Measurements from ENCODE around the gene RPP40. TPM values are rescaled to one million over a fixed set of nuclear protein-coding genes. Genes with fewer than 3 reads are reported as not detected.
"Not testable (repeated sequence)": the region's sequence is repeated elsewhere in the genome, so short reads cannot be mapped to it uniquely, and the experiment has no call there.

RPP40 gene
- total RNA-seq, 1 donor from 2014 or later: 8.5 TPM

DNA sequence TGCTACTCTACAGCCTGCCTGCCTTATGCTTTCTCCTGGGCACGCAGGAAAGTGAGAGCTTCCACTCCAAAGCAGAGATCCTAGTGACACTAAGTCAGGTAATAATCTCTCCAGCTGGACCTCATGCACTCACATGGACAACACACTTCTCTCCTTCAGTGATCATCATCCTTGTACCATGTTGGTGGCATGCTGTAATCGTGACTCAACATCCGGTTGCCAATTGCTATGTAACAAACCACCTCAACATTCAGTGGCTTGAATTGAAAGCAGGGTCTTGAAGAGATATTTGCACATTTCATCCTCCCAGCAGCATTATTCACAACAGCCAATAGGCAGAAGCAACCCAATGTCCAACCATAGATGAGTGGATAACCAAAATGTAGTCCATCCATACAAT is 41.0 kb upstream of the RPP40 start:
- DNase-seq (ENCODE audit: low read depth): no peak
- no peak overlapping the region for H3K4me3 ChIP-seq (ENCODE audit: low read depth, low read length)
- TF ChIP-seq, protein P1, sequence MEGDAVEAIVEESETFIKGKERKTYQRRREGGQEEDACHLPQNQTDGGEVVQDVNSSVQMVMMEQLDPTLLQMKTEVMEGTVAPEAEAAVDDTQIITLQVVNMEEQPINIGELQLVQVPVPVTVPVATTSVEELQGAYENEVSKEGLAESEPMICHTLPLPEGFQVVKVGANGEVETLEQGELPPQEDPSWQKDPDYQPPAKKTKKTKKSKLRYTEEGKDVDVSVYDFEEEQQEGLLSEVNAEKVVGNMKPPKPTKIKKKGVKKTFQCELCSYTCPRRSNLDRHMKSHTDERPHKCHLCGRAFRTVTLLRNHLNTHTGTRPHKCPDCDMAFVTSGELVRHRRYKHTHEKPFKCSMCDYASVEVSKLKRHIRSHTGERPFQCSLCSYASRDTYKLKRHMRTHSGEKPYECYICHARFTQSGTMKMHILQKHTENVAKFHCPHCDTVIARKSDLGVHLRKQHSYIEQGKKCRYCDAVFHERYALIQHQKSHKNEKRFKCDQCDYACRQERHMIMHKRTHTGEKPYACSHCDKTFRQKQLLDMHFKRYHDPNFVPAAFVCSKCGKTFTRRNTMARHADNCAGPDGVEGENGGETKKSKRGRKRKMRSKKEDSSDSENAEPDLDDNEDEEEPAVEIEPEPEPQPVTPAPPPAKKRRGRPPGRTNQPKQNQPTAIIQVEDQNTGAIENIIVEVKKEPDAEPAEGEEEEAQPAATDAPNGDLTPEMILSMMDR (conservative IDR thresholded peaks at IDR 0.05; ENCODE audit: low read depth, low read length): no peak

- DNase-seq (ENCODE audit: low read depth): no peak
- TF ChIP-seq, protein P1 (conservative IDR thresholded peaks at IDR 0.05; ENCODE audit: low read depth, low read length): no peak
- no peak overlapping the region for H3K4me3 ChIP-seq (ENCODE audit: low read depth, low read length)
Observed at GRCh38 chr6:5042436-5042835, 38.6 kb upstream of the RPP40 start.

- TF ChIP-seq, protein P1 (conservative IDR thresholded peaks at IDR 0.05; ENCODE audit: low read depth, low read length): no peak
- no peak overlapping the region for H3K4me3 ChIP-seq (ENCODE audit: low read depth, low read length)
- no peak for DNase-seq (ENCODE audit: low read depth)
Observed at GRCh38 chr6:5041955-5042354, 38.1 kb upstream of the RPP40 start.

- no peak for DNase-seq (ENCODE audit: low read depth)
- no peak overlapping the region for H3K4me3 ChIP-seq (ENCODE audit: low read depth, low read length)
- TF ChIP-seq, protein P1 (conservative IDR thresholded peaks at IDR 0.05; ENCODE audit: low read depth, low read length): no peak
Observed at GRCh38 chr6:5036269-5036668, 32.4 kb upstream of the RPP40 start.

GRCh38 chr6:5034736-5035135 is 30.9 kb upstream of the RPP40 start:
- TF ChIP-seq, protein P1 (conservative IDR thresholded peaks at IDR 0.05; ENCODE audit: low read depth, low read length): no peak
- H3K4me3 ChIP-seq (ENCODE audit: low read depth, low read length): no peak overlapping the region
- no peak for DNase-seq (ENCODE audit: low read depth)

DNA sequence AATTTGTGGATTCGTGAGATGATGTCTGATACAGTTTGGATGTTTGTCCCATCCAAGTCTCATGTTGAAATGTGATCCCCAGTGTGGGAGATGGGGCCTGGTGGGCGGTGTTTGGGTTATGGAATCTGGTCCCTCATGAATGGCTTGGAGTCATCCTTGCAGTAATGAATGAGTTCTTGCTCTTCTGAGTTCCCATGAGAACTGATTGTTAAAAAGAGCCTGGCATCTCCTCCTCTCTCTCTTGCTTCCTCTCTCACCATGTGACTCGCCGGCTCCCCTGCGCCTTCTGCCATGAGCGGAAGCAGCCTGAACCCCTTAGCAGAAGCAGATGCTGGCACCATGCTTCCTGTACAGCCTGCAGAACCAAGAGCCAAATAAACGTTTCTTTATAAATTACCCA is 30.5 kb upstream of the RPP40 start:
- no peak overlapping the region for H3K4me3 ChIP-seq (ENCODE audit: low read depth, low read length)
- no peak for DNase-seq (ENCODE audit: low read depth)
- TF ChIP-seq, protein P1 (conservative IDR thresholded peaks at IDR 0.05; ENCODE audit: low read depth, low read length): no peak

- DNase-seq (ENCODE audit: low read depth); H3K4me3 ChIP-seq (ENCODE audit: low read depth, low read length): not testable (repeated sequence)
Observed at GRCh38 chr6:5033214-5033904, 29.5 kb upstream of the RPP40 start.

DNA sequence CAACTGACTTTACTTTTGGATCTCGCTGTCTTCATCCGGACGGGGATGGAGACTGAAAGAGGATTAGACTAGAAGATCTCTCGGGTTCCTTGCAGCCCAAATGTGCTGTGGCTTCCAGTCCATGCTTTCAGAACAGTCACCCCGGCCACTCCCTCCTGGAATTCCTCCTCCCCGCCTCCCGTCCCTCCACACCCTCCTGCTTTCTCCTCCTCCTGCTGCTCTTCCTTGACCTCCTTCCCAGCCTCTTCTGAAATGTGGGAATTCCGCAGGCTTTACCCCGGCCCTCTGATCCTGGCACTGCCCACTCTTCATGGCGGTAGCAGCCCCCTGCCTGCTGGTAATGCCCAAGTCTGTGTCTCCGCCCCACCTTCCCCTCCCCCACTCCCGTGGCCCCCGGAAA is 28.9 kb upstream of the RPP40 start:
- not testable (repeated sequence) for H3K4me3 ChIP-seq (ENCODE audit: low read depth, low read length); DNase-seq (ENCODE audit: low read depth)

Measured in epithelial cell of proximal tubule (primary cell).